NCI-H1436 treated with DMSO at 0.1 percent for 48 hours (cell line): ENCODE measurements around the gene PHEX.

Experiments
- DNase-seq: peaks from one replicate; lab custom pipeline; 2025; lab: John Stamatoyannopoulos, UW

Gene PHEX

GRCh38 chrX:22032084-22032483, at the start of gene PHEX:
PHEX (plus strand) TSS chrX:22032325; CDS start chrX:22033006, 681 bp downstream.
- DNase-seq, result no peak

- peak; percentile 3 for DNase-seq
Measured at GRCh38 chrX:21985332-21985777, 46.8 kb upstream of the PHEX start.

- DNase-seq, result no peak
Measured at GRCh38 chrX:21986596-21986995, 45.5 kb upstream of the PHEX start.

- DNase-seq, result no peak
Measured at GRCh38 chrX:21989384-21989783, 42.7 kb upstream of the PHEX start.

- DNase-seq, result no peak
Measured at GRCh38 chrX:21990832-21991231, 41.3 kb upstream of the PHEX start.

- DNase-seq, result no peak
Measured at GRCh38 chrX:21991504-21991903, 40.6 kb upstream of the PHEX start.

- DNase-seq, result no peak
Measured at GRCh38 chrX:21993265-21993664, 38.9 kb upstream of the PHEX start.

GRCh38 chrX:21996872-21997455, 35.2 kb upstream of the PHEX start:
- no peak for DNase-seq

- no peak for DNase-seq
Measured at GRCh38 chrX:21998037-21998436, 34.1 kb upstream of the PHEX start.

GRCh38 chrX:22004866-22005265, 27.3 kb upstream of the PHEX start:
- DNase-seq, result no peak

GRCh38 chrX:22012051-22012450, 20.1 kb upstream of the PHEX start:
- DNase-seq, result no peak

- no peak for DNase-seq
Measured at GRCh38 chrX:22012931-22013330, 19.2 kb upstream of the PHEX start.

GRCh38 chrX:22015139-22015750, 16.9 kb upstream of the PHEX start:
- no peak for DNase-seq

- no peak for DNase-seq
Measured at GRCh38 chrX:22021751-22022324, 10.3 kb upstream of the PHEX start.

- DNase-seq, result no peak
Measured at GRCh38 chrX:22024577-22024976, 7.5 kb upstream of the PHEX start.

- DNase-seq, result no peak
Measured at GRCh38 chrX:22025751-22026150, 6.4 kb upstream of the PHEX start.

GRCh38 chrX:22026731-22027130, 5.4 kb upstream of the PHEX start:
- DNase-seq, result no peak

GRCh38 chrX:22032506-22032905, 381 bp downstream of the PHEX start:
- no peak for DNase-seq

GRCh38 chrX:22033818-22034217, 1.7 kb downstream of the PHEX start:
- no peak for DNase-seq

- DNase-seq, result no peak
Measured at GRCh38 chrX:22035236-22035635, 3.1 kb downstream of the PHEX start.

GRCh38 chrX:22037225-22037624, 5.1 kb downstream of the PHEX start:
- no peak for DNase-seq

- no peak for DNase-seq
Measured at GRCh38 chrX:22037911-22038537, 5.9 kb downstream of the PHEX start.

GRCh38 chrX:22039541-22039940, 7.4 kb downstream of the PHEX start:
- no peak for DNase-seq
